ENCODE data around the gene FNTB. TPM values are rescaled to one million over a fixed set of nuclear protein-coding genes. Genes with fewer than 3 reads are reported as not detected.

Gene FNTB
- total RNA-seq, 1 experiment from 2014 or later = 14.2 TPM

- H3K27ac Mint-ChIP-seq = peak overlapping the region; percentile 34
- ATAC-seq = no peak
- H3K36me3 Mint-ChIP-seq = peaks cover 12% of the 10 kb centered on the region
- no peaks in the 10 kb centered on the region for H3K9me3 Mint-ChIP-seq
- ChIA-PET CTCF (no interaction called here), POLR2A (no interaction called here)
- H3K4me3 Mint-ChIP-seq = peak overlapping the region; percentile 89
- H3K4me1 Mint-ChIP-seq = peaks cover 16% of the 10 kb centered on the region
- TF ChIP-seq ETV6 (CRISPR knock-in tag; IDR thresholded peaks at IDR 0.05) = no peak
- TF ChIP-seq RELA (CRISPR knock-in tag; IDR thresholded peaks at IDR 0.05; ENCODE audit: borderline replicate concordance) = no peak
- no peak for TF ChIP-seq MYBL2 (CRISPR knock-in tag; IDR thresholded peaks at IDR 0.05)
- no peak for TF ChIP-seq ESRRA (CRISPR knock-in tag; IDR thresholded peaks at IDR 0.05; ENCODE audit: borderline replicate concordance)
- no peak for TF ChIP-seq CREM (CRISPR knock-in tag; IDR thresholded peaks at IDR 0.05)
- no peak for TF ChIP-seq E2F1 (CRISPR knock-in tag; IDR thresholded peaks at IDR 0.05)
- no peak for TF ChIP-seq SP1 (CRISPR knock-in tag; conservative IDR thresholded peaks at IDR 0.05)
- TF ChIP-seq ZNF317 (CRISPR knock-in tag; IDR thresholded peaks at IDR 0.05; ENCODE audit: borderline replicate concordance, low read depth) = no peak
- no peak for TF ChIP-seq ZNF138 (CRISPR knock-in tag; conservative IDR thresholded peaks at IDR 0.05)
- TF ChIP-seq FOXP1 (CRISPR knock-in tag; IDR thresholded peaks at IDR 0.05; ENCODE audit: borderline replicate concordance) = no peak
- no peak for TF ChIP-seq EMX1 (CRISPR knock-in tag; IDR thresholded peaks at IDR 0.05)
- TF ChIP-seq CREB1 (CRISPR knock-in tag; IDR thresholded peaks at IDR 0.05) = no peak
- TF ChIP-seq USF2 (CRISPR knock-in tag; IDR thresholded peaks at IDR 0.05) = no peak
- no peak for TF ChIP-seq GTF2I (CRISPR knock-in tag; conservative IDR thresholded peaks at IDR 0.05)
- no peak for TF ChIP-seq USF1 (CRISPR knock-in tag; IDR thresholded peaks at IDR 0.05)
- TF ChIP-seq PRDM15 (CRISPR knock-in tag; IDR thresholded peaks at IDR 0.05) = no peak
- TF ChIP-seq ZMAT4 (CRISPR knock-in tag; IDR thresholded peaks at IDR 0.05) = no peak
- no peak for TF ChIP-seq PRRX2 (CRISPR knock-in tag; IDR thresholded peaks at IDR 0.05)
- no peak for TF ChIP-seq IRF2 (CRISPR knock-in tag; IDR thresholded peaks at IDR 0.05; ENCODE audit: borderline replicate concordance, low read depth)
- no peaks in the 10 kb centered on the region for H3K27me3 Mint-ChIP-seq (ENCODE audit: low read depth)
- no peak for DNase-seq (ENCODE audit: low spot score)
Observed at GRCh38 chr14:65100922-65101541, 114.3 kb downstream of the FNTB start.
